ENCODE measurements around the gene ABCC2.
"Not testable (repeated sequence)": the region's sequence is repeated elsewhere in the genome, so short reads cannot be mapped to it uniquely, and the experiment has no call there.

The ABCC2 gene

DNA sequence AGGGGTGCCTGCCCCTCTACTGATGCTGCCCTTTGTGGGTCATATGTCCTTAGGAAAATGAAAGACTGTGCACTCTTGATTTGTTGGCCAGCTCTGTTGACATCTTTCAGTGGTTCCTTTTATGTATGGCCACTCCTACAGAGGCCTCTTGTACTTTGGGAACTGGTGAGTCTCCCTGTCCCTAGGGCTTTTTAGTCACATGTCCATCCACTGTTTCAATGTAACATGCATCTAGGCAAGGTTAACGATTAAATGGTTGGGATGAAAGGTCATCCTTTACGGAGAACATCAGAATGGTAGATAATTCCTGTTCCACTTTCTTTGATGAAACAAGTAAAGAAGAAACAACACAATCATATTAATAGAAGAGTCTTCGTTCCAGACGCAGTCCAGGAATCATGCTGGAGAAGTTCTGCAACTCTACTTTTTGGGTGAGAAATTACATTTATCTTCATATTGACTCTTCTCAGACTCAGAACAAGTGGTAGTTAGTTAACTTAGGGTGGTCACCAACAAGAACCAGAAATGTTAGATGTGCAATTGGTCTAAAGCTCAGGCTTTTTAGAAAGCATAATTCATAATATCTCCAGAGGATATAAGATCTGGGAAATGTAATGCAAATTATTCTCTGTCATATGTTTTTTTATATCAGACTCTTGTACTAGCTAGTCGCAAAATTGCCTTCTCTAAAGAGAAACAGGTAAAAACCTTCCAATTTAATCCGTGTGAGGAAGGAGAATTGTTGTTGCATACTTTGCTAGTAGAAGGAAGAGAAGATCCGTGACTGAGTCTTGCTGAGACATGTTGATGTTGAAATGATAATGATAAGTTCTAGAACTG is at the start of gene ABCC2:
TSS of gene ABCC2 (plus strand) at position 194 of the 840 bp plus-strand sequence. CDS start at position 399, 205 bp downstream.
- DNase-seq, result no peak

DNA sequence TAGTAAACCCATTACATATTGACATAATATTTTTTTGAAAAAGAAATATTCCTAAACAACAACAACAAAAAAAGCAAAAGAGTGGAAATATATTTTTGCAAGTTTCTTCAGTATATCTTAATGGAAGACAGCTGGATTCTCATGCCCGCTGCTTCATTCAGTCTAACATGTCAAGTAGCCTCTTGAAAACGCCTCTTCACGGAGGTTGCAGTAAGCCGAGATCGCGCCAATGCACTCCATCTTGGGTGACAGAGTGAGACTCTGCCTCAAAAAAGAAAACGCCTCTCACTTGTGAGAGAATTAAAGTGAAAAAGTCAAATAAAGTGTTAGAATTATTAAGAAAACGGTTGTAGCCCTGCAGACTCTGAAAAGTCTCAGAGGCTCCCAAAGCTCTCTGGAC is 49.1 kb upstream of the ABCC2 start:
- DNase-seq, result no peak

DNA sequence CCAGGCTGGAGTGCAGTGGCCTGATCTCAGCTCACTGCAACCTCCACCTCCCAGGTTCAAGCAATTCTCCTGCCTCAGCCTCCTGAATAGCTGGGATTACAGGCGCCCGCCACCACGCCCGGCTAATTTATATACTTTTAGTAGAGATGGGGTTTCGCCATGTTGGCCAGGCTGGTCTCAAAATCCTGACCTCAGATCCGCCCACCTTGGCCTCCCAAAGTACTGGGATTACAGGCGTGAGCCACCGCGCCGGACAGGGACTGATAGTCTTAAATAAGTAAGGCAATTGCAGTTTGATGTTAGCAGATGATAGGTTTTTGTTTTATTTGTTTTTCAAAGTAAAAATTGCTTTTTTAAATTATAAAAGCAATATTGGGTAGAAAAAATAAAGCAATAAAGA is 48.3 kb upstream of the ABCC2 start:
- DNase-seq, result not testable (repeated sequence)

DNA sequence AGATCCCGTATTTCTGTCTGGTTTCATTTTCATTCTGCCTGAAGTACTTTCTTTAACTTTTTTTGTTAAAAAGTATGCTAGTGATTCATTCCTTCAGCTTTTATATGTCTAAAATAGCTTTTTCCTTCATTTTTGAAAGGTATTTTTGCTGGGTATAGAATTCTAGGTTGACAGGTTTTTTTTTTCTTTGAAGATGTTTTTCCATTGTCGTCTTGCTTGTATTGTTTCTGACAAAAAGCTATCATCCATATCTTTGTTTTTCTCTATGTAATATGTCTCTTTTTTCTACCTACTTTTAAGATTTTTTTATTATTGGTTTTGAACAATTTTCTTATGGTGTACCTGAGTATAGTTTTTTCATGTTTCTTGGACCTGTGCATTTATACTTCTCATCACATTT is 42.2 kb upstream of the ABCC2 start:
- DNase-seq, result no peak

DNA sequence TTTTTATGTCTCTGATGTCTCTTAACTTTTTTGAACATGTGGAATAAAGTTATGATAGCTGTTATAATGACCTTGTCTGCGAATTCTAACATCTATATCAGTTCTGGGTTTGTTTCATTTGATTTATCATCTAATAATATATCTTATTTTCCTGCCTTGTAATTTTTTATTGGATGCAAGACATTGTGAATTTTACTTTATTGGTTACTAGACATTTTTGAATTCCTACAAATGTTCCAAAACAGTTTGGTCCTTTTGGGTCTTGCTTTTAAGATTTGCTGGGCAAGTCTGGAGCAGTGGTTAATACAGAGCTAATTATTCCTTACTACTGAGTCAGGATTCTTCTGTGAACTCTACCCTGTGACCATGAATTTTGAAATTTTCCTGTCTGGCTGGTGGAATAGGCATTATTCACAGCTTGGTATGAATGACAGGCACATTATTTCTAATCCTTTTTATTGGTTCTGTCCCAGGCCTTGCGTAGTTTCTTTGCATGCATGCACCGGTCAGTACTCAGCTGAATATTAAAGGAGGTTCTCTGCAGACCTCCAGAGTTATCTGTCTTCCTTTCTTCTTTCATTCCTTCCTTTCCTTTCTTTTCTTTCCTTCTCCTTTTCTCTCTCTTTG is 41.4 kb upstream of the ABCC2 start:
- DNase-seq, result no peak

DNA sequence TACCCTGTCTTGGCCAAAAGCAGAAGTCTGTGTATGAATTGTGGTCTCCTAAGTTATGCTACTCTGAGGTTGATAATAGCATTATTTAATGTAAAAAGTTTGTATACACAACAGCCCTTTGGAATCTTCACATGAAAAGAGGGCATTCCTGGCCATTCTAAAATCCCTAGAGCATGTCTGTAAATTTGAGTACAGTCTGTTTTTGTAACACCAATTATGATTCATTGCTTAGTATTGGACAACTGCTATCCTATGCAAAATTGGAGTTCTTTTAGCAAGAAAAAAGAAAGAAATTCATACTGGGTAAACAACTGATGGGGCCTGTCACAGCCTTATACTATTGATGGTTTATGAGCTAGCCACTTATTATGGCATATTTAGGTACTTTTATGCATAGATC is 40.2 kb upstream of the ABCC2 start:
- no peak for DNase-seq

DNA sequence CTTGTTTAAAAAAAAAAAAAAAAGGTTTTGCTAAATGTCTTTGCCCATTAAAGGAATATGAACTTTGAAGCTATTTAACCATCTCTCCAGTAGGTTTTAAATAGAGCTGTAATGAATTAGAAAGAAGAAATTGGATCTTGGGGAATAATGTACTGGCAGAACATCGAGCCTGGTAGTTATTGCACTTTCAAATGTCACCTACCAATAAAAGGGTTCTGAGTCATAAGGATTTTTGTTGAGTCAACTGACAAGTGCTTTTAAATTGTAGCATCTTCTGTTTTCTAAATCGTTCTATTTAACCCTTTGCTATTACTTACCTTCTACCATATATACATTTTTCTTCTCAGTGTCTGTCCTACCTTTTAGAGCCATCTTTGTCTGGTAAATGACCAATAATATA is 39.7 kb upstream of the ABCC2 start:
- DNase-seq, result no peak

DNA sequence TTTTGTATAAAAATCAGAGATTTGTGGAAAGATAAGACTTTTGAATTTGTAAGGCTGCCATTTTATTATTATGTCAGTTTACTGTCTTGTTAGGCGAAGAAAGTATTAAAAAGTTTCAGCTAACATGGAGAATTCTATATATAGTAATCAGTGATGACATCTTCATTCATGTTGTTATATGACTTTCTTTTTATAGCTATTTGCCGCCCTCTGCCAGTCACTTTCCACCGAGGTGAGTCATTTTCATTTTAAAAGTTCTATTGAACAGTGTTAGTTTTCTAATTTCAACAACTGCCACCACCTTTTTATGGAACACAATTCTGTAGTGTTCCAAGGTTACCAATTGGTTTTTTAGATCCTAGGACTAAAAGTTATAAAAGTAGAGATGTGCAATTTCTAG is 38.6 kb upstream of the ABCC2 start:
- no peak for DNase-seq

DNA sequence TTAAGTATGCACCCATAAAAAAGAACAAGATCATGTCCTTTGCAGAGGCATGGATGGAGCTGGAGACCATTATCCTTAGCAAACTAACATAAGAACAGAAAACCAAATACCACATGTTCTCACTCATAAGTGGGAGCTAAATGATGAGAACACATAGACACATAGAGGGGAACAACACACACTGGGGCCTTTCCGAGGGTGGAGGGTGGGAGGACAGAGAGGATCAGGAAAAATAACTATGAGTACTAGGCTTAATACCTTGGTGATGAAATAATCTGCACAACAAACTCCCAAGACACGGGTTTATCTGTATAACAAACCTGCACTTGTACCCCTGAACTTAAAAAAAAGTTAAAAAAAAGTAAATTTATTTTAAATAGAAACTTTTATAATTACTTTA is 36.3 kb upstream of the ABCC2 start:
- not testable (repeated sequence) for DNase-seq

DNA sequence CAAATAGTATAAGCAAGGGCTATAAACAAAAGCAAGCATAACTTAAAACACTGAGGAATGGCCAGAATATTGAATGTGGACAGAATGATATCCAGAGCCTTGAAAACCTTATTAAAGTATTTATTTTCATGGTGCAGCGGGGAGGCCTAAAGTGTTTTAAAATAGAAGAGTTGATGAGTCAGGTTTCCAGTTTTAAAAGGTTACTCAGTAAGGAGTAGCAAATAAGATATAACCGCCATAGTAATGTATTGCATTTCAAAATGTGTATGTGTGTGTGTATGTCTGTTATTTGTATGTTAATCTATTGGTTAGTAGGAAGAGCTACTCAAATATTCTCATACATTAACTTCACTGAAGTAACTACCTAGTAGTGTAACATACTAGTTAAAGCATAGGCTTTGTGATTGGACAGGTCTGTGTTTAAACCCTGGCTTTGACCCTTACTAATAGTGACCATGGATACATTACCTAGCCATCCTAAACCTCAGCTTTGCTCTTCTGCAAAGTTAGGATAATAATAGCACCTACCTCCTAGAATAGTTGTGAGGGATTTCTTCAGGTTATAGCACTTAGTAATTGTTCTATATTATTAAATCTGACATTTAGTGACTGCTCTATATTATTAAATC is 33.5 kb upstream of the ABCC2 start:
- DNase-seq, result no peak

DNA sequence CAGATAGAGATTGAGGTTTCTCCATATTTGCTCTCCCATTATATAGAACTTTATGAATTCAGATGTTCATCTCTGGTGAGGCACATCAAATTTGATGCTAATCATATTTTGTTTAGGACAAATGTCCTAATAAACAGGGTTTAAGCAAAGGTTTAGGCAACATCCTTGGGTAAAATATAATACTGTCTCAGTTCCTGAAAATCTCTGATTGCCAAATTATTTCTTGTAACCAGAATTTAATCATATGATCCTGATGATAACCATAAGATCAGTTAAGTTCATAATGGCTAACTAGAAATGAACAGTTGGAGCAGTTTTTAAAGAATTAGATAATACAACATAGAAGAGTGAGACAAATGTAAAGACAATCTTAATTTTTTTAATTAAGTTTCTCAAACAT is 31.8 kb upstream of the ABCC2 start:
- DNase-seq, result no peak

DNA sequence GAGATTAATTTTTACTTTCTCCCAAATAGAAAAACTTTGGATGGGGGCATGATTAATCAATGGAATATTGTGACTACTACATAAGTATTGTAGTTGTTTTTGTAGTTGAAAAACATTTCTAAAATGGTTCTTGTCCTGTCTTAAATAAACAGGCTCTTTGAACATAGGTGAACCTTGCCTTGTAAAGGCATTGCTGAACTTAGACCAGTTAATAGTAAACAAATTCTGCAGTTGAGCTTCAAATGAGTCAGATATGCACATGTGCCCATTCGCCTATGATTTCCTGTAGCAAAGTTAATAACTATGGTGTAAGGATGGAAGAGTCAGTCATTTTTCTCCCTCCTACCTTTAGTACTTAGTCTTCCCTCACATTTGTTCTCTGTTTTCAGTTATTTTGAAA is 27.8 kb upstream of the ABCC2 start:
- DNase-seq, result no peak

DNA sequence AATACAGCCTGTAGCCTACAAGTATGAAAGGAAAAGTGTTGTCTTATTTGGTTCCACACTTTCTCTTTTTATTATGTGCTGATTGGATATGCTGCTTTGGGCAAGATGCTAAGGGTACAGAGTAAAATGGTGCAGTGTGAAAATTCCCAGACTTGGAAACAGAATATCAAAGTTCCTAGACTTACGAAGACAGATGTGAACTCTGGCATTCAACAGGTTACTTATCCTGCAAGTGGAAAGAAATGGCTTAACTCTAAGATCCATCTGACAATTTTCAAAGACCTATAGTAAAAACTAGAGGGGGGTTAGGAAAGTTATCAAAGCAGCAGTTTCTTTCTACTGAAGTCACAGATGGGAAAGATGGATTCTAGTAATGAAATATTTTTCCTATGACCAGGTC is 26.3 kb upstream of the ABCC2 start:
- no peak for DNase-seq

DNA sequence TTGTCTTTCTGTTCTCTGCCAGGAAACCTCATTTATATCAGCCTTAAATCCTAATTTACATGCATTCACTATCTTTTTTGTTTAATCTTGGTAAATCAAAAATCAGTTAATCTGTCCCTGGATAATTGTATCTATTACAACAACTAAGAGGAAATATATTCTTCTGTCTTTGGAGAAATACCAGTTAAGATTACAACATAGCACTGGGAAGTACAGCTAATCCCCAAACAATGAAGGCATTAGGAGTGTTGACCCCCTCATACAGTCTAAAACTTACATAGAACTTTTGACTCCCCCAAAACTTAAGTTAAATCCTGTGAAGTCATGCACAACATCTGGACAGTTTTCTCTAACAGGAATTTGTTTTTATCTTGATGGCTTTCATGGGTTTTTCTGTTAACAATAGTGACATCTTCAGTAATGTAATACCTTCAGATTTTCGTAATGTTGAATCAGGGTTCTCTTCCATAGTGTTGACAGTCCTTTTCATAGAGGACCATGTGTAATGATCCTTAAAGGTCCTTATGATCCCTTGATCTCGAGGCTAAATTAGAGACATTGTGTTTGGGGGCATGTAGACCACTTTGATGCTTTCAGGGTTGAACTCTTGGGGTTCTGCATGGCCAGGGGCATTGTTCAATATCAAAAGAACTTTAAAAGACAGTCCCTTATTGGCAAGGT is 24.1 kb upstream of the ABCC2 start:
- DNase-seq, result no peak

DNA sequence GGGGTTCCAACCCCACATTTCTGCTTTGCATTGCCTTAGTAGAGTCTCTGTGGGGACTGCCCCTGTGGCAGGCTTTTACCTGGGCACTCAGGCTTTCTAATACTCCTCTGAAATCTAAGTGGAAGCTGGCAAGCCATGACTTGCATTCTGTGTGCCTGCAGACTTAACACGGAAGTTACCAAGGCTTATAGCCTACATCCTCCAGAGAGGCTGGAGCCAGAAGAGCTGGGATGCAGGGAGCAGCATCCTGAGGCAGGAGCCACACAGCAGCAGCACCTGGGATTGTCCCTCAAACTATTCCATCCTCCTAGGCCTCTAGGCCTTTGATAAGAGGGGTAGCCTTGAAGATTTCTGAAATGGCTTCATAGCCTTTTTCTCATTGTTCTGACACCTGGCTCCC is 22.1 kb upstream of the ABCC2 start:
- no peak for DNase-seq

DNA sequence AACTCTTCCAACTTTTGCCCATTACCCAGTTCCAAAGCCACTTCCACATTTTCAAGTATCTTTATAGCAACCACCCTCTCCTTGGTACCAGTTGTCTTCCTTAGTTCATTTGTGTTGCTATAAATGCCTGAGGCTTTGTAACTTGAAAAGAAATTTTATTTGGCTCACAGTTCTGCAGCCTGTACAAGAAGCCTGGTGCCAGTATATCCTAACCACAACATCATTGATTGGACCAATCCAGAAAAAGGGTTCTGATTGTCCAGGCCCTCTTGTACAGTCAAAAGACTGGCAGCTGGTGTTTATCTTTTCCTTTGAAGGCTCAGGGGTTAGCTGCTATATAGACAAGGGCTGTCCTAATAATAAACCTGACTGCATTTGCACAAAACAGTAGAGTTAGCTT is 21.1 kb upstream of the ABCC2 start:
- no peak for DNase-seq

DNA sequence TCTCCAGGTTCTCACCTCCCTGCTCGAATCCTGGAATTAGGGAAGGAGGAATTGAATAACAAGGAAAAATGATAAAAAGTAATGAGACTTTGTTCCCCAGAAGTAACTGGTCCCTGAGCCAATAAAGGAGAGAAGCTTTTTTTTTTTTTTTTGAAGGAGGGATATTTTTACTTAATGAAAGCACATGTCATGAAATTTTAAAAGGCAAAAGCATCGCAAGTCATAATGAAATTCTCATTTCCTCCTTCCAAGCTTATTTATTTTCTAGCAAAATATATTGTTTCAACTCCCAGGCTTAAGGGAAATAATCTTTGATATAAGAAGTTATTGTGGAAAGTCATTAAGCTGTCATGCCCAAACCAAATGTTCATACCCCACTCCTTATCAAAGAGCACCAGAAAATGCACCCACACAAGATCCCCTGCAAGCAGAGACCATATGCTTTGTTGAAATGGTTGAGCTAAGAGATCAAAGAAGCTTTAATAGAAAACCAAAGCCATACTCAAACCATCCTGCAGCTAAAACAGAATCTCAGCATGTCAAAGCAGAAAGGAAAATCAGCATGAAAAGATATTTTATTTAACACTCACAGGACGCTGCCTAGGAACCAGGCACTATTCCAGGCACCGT is 16.7 kb upstream of the ABCC2 start:
- DNase-seq, result no peak

DNA sequence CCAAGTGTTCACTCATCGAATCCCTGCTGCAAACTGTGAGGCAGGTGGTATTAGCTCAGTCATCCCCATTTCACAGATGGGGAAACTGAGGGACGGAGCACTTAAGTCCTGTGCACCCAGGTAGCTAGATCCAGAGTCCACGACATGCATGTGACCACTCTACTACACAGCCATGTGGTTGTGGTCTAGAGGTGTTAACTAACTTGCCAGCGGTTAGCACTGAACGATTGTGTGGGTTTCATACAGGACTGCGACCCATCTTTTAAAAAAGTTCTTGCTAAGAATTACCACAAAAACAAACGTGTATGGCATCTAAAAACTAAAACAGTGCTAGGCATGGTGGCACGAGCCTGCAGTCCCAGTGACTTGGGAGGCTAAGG is 16.1 kb upstream of the ABCC2 start:
- no peak for DNase-seq

DNA sequence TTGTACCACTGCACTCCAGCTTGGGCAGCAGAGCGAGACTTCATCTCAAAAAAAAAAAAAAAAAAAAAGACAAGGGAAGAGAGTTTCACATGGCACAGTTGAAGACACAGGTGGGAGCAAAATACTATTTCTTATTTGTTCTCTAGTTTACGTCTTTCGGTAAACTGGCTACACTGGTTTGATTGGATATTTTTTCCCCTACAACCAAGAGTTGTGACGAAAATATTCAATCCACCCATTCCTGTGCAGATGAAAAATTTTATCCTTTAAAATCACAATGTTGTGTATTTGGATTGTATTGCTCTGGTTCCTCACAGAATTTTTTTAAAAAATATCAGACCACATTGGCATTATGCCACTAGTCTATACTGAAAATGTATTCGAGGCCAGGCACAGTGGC is 14.5 kb upstream of the ABCC2 start:
- no peak for DNase-seq

DNA sequence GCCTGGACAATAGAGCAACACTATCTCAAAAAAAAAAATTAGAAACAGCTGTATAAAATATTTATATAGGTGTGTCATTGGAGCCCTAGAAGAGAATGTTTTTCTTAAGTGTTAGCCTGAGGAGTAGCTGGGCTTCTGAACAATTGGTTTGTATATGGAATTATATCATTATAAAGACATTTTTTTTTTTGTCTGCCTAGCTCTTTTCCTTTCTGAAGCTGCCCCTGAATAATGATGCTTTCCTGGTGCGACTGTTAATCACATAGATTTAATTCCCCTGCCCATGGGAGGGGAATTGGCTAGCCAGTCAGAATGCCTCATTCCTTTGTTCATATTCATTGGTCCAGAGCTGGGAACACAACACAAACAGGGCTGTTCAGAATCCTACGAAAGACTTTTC is 13.9 kb upstream of the ABCC2 start:
- no peak for DNase-seq

DNA sequence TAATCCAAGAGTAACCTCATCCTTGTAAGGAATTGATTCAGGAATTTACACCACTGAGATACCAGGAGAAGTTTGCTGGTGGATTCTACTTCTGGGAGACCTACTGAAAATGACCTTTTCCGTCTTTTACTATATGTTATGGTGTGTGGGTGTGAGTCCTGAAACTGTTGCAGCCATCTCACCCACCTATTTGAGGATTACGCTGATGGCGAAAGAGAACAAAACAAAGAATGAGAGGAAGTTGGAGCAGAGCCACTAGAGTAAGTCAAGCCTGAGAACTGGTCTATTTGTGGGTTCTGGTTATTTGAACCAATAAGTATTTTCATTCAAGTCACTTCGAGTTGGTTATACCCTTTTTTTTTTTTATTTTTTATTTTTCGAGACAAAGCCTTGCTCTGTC is 12.7 kb upstream of the ABCC2 start:
- no peak for DNase-seq

DNA sequence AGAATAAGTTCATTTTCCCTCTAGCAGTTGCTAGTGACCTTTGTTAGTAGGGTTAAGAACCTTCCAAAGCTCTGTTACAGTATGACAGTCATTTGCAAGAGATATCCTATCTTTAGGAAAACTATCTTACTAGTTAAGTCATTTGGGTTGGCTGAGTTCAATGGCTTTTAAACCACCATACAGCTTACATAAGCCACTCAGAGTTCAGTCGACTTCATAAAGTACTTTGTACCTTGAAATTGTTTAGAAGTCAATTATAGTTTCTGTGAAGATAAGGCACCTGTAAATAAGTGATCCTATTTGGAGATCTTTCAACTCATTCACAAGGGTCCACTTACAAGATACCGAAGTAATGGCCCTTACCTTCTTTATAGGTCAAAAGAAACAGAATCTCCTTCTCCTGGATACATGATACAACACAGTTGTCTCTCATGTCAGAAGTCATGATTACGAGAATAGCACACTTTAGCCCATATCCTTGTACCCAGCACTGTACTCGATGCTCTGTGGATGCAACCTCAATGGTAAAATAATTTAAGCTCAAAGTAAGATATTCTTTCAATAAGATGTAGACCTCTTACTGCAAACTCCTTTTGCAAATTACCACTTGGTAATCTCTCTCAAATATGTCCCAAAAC is 11.9 kb upstream of the ABCC2 start:
- DNase-seq, result no peak

DNA sequence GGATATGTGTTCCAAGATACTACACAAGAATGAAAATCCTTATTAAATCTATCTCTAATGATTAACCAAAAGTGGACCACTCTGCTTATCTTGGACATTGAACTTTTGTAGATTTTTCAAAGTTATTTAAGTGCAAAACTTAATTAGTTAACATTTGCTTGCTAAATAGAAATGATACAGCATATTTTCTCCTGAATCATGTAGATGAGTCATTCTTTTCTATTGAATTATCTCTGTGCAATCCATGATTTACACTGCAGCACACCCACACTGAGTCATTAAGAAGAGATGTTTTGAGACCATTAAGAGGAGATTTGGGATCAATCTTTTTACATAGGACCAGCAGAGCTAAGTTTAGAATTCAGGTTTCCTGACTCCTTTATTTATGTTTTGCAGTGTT is 6.6 kb upstream of the ABCC2 start:
- no peak for DNase-seq
